GM12864 (cell line): ENCODE results near the gene MITF.
"Not testable (repeated sequence)": the region's sequence is repeated elsewhere in the genome, so short reads cannot be mapped to it uniquely, and the experiment has no call there.

Experiments
- DNase-seq: peaks from one replicate; pipeline ENCODE4 v3.0.0-alpha.2; 2011; ENCODE audit warnings: low read depth
- H3K4me3 ChIP-seq: 2 replicates; pipeline ENCODE4 v1.5.1; 2011; ENCODE audit warnings: mild to moderate bottlenecking, low read depth, low read length, control low read depth
- TF ChIP-seq, protein P1 (sequence below): IDR thresholded peaks from 2 replicates; pipeline ENCODE4 v1.5.1; 2011; ENCODE audit warnings: low read depth, mild to moderate bottlenecking, moderate library complexity, low read length, control low read depth, inconsistent platforms; ENCODE audit errors: missing control alignments

MITF gene

DNA sequence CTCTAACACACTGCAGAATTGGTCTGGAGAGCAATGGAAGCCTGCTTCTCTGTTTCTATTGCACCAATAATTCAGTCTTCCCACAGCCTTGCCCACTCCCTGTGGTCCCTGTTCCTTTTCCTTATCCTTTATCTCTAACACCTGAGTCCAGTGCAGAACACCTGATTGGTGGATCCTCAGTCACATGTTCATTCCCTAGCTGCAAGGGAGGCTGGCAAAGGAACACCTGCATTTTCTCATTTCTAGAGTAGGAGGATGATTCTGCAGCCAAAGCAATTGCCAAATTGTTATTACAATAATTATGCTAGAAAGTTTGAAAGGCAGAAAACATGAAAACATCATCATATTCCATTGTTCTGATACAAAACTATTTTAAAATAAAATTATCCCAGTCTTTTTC is 176.5 kb downstream of the MITF start:
- TF ChIP-seq, protein P1, sequence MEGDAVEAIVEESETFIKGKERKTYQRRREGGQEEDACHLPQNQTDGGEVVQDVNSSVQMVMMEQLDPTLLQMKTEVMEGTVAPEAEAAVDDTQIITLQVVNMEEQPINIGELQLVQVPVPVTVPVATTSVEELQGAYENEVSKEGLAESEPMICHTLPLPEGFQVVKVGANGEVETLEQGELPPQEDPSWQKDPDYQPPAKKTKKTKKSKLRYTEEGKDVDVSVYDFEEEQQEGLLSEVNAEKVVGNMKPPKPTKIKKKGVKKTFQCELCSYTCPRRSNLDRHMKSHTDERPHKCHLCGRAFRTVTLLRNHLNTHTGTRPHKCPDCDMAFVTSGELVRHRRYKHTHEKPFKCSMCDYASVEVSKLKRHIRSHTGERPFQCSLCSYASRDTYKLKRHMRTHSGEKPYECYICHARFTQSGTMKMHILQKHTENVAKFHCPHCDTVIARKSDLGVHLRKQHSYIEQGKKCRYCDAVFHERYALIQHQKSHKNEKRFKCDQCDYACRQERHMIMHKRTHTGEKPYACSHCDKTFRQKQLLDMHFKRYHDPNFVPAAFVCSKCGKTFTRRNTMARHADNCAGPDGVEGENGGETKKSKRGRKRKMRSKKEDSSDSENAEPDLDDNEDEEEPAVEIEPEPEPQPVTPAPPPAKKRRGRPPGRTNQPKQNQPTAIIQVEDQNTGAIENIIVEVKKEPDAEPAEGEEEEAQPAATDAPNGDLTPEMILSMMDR: no peak
- no peak overlapping the region for H3K4me3 ChIP-seq
- DNase-seq: no peak

DNA sequence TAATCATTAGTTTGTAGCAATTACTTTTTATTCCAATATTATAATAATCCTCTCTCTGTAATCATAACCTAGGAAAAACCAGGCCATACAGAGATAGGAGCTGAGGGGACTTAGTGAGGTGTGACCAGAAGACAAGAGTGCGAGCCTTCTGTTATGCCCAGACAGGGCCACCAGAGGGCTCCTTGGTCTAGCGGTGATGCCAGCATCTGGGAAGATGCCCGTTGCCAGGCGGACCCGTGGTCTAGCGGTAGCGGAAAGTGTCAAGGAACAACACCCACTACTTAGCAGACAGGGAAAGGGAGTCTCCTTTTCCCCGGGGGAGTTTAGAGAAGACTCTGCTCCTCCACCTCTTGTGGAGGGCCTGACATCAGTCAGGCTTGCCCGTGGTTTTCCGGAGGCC is 180.7 kb downstream of the MITF start:
- TF ChIP-seq, protein P1: peak; percentile 53
- not testable (repeated sequence) for DNase-seq, H3K4me3 ChIP-seq

DNA sequence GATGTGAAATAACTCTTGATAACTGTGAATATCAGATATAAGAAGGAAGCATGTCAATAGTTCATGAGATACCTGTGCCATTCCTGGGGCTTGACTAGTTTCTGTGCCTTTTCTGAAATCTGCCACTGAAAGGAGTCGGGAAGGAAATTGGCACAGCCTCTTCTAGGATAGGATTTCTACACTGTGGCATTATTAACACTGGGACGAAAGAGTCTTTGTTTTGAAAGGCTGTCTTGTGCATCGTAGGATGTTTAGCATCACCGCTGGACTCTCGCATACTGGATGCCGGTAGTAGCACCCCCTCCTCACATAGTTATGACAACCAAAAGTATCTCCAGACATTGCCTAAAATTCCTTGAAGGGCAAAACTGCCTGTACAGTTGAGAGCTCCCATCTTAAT is 182.4 kb downstream of the MITF start:
- H3K4me3 ChIP-seq: no peak overlapping the region
- TF ChIP-seq, protein P1: no peak
- DNase-seq: no peak

DNA sequence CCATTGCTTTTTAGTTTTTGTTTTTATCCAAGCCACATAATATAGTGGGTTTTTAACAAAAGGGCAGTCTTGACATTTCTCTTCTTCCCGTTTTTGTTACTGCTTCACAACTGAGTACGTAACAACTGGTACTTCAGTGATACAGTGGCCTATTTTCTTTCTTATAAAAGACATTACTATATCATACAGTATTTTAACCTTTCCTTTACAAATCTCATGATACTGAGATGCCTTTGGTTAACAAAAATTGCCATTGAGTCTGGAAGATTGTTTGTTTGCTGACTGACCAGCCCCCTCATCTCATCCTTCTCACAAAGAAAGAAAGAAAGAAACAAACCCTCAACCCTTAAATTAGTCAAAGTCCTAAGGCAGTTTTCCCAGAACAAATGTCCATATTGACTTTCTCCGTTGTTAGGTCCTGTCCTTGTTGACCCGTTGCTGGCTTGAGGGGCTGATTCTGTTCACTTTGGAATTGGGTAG is 183.3 kb downstream of the MITF start:
- DNase-seq: no peak
- no peak overlapping the region for H3K4me3 ChIP-seq
- TF ChIP-seq, protein P1: no peak

DNA sequence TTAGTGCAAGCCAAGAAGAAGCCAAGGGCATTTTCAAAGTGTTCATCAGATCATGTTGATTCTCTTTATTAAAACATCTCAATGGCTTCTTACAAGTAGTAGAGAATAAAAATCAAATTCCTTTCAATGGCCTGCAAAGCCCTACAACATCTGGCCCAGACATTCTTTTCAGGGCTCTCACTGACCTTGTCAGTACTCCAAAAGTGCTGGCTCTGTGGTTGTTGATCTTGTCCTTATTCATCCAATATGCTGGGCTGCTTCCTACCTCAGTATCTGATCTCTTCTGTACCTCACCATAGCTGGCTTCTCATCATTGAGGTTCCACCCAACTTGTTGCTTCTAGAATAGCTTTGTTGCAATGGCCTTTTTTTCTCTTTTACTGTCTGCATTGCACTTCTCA is 186.2 kb downstream of the MITF start:
- DNase-seq: no peak
- TF ChIP-seq, protein P1: no peak
- H3K4me3 ChIP-seq: no peak overlapping the region

DNA sequence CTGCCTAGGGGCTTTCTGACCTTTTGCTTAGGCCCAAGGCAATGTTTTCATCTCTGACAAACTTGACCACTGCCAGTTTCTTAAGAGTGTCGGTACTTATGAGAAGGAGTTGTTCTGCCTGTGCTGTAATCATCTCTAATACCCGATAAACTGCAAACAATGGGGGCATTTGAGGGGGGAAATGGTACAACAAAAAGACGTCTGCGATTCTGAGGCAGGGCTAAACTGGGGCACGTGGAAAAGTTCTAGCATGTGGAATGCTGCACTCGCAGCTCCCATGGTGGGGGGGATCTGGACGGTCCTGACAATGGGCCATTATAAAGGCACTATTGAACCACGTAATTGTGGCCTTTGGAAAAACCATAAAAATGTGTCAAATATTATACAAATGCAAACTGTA is 187.1 kb downstream of the MITF start:
- H3K4me3 ChIP-seq: no peak overlapping the region
- TF ChIP-seq, protein P1: no peak
- no peak for DNase-seq

DNA sequence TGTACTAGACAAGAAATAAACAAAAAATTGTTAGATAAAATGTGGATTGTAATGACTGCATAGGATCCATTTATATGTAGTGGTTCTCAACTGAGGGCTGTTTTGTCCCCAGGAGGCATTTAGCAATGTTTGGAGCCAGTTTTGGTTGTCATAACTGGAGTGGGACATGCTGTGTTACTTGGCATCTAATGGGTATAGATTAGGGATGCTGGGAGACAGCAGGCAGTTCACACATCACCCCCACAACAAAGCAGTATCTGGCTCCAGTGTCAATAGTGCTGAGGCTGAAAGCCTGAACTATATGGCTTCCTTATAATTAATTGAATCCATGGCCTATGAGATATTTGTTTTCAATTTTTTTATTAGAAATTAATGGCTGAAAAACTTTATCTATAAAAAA is 188.3 kb downstream of the MITF start:
- no peak overlapping the region for H3K4me3 ChIP-seq
- no peak for DNase-seq
- TF ChIP-seq, protein P1: no peak
